SU-DHL-6 (cell line): Measurements from ENCODE around the gene HSPA12B.

Experiments used
- H2AFZ ChIP-seq: fragments of 200-600 bp; sonication (generic); 2 replicates; pipeline ENCODE4 v1.6.1; 2014; ENCODE audit warnings: low read depth, mild to moderate bottlenecking, moderate library complexity, mixed read lengths, antibody characterized with exemption, low read length; ENCODE audit not compliant: severe bottlenecking
- H3F3A ChIP-seq: fragments of 200-600 bp; shearing (Covaris generic); 2 replicates; pipeline ENCODE4 v1.6.0; 2016; ENCODE audit warnings: antibody characterized with exemption, mild to moderate bottlenecking; ENCODE audit not compliant: insufficient read depth
- H3K27ac ChIP-seq: fragments of 200-600 bp; sonication (generic); 2 replicates; pipeline ENCODE4 v1.5.1; 2016; ENCODE audit warnings: low read depth, mild to moderate bottlenecking, low read length, moderate library complexity, mixed read lengths
- H3K27me3 ChIP-seq: fragments of 200-600 bp; sonication (generic), shearing (Covaris generic); 2 replicates; pipeline ENCODE4 v1.6.0; 2014; ENCODE audit warnings: mild to moderate bottlenecking, low read length
- H3K36me3 ChIP-seq: fragments of 200-600 bp; sonication (generic); 2 replicates; pipeline ENCODE4 v1.6.1; 2014; ENCODE audit warnings: mild to moderate bottlenecking, low read length, mixed read lengths
- H3K4me2 ChIP-seq: fragments of 300-600, 200-600 bp; shearing (Covaris generic), sonication (generic); 2 replicates; pipeline ENCODE4 v1.6.0; 2014; ENCODE audit warnings: low read length, low read depth, mild to moderate bottlenecking; ENCODE audit not compliant: poor library complexity, severe bottlenecking
- H3K4me3 ChIP-seq: fragments of 200-600 bp; sonication (generic); 2 replicates; pipeline ENCODE4 v1.5.1; 2014; ENCODE audit warnings: antibody characterized with exemption, low read length, mild to moderate bottlenecking, mixed read lengths; ENCODE audit not compliant: insufficient read depth, poor library complexity, severe bottlenecking
- H3K79me2 ChIP-seq: fragments of 200-600 bp; sonication (generic); 2 replicates; pipeline ENCODE4 v1.6.1; 2014; ENCODE audit warnings: mild to moderate bottlenecking, low read length, moderate library complexity; ENCODE audit not compliant: insufficient read depth
- H3K9ac ChIP-seq: fragments of 200-600 bp; sonication (generic); 2 replicates; pipeline ENCODE4 v1.7.0; 2014; ENCODE audit warnings: mild to moderate bottlenecking, low read length
- H3K9me2 ChIP-seq: fragments of 200-600 bp; sonication (generic); replicated peaks from 2 replicates; pipeline ENCODE4 v1.6.1; 2014; ENCODE audit warnings: low read length; ENCODE audit not compliant: insufficient read depth
- H3K9me3 ChIP-seq: fragments of 200-600 bp; sonication (generic); 2 replicates; pipeline ENCODE4 v1.6.1; 2014; ENCODE audit warnings: low read length, mixed read lengths; ENCODE audit not compliant: insufficient read depth
- H4K20me1 ChIP-seq: fragments of 200-600 bp; sonication (generic); 2 replicates; pipeline ENCODE4 v1.6.1; 2014; ENCODE audit warnings: low read depth, mild to moderate bottlenecking, antibody characterized with exemption, low read length, moderate library complexity, mixed read lengths
- CTCF ChIP-seq: fragments of 200-600 bp; sonication (generic); IDR thresholded peaks from one replicate; pipeline ENCODE4 v1.5.1; 2017; ENCODE audit warnings: antibody characterized with exemption, mild to moderate bottlenecking, low read length, moderate library complexity; ENCODE audit not compliant: insufficient read depth, poor library complexity, severe bottlenecking
- EZH2phosphoT487 ChIP-seq: fragments of 200-600 bp; sonication (generic), shearing (Covaris generic); conservative IDR thresholded peaks from 2 replicates; pipeline ENCODE4 v1.6.1; 2018; ENCODE audit warnings: mild to moderate bottlenecking, antibody characterized with exemption, low read length, moderate library complexity, mixed read lengths

Gene HSPA12B

GRCh38 chr20:3798908-3799248, 66.4 kb downstream of the HSPA12B start:
- H3K79me2 ChIP-seq = peaks cover 12% of the 10 kb centered on the region
- no peak overlapping the region for H3K4me2 ChIP-seq
- TF ChIP-seq CTCF (no peak), EZH2phosphoT487 (no peak)
- no peak overlapping the region for H3K9ac ChIP-seq
- no peaks in the 10 kb centered on the region for H3K27me3 ChIP-seq
- H3K9me3 ChIP-seq = no peaks in the 10 kb centered on the region
- no peaks in the 10 kb centered on the region for H3K36me3 ChIP-seq
- no peak overlapping the region for H3K27ac ChIP-seq
- H2AFZ ChIP-seq = no peak overlapping the region
- H3F3A ChIP-seq = no peaks in the 10 kb centered on the region
- H4K20me1 ChIP-seq = no peaks in the 10 kb centered on the region
- H3K4me3 ChIP-seq = no peak overlapping the region
- no peaks in the 10 kb centered on the region for H3K9me2 ChIP-seq

- Histone ChIP-seq H3K27ac (no peak overlapping the region), H3K9me2 (no peaks in the 10 kb centered on the region), H3K4me3 (no peak overlapping the region), H3K36me3 (no peaks in the 10 kb centered on the region), H3K9ac (no peak overlapping the region), H3K79me2 (peaks cover 12% of the 10 kb centered on the region), H3F3A (no peaks in the 10 kb centered on the region), H3K27me3 (no peaks in the 10 kb centered on the region), H3K9me3 (no peaks in the 10 kb centered on the region), H3K4me2 (no peak overlapping the region), H4K20me1 (no peaks in the 10 kb centered on the region), H2AFZ (no peak overlapping the region)
- no peak for TF ChIP-seq EZH2phosphoT487
- no peak for TF ChIP-seq CTCF
Observed at GRCh38 chr20:3800256-3800877, 67.9 kb downstream of the HSPA12B start.

GRCh38 chr20:3800878-3801260, 68.4 kb downstream of the HSPA12B start:
- H3K4me3 ChIP-seq = no peak overlapping the region
- TF ChIP-seq CTCF = no peak
- TF ChIP-seq EZH2phosphoT487 = no peak
- no peaks in the 10 kb centered on the region for H4K20me1 ChIP-seq
- H3K9me3 ChIP-seq = no peaks in the 10 kb centered on the region
- H3F3A ChIP-seq = no peaks in the 10 kb centered on the region
- H3K27me3 ChIP-seq = no peaks in the 10 kb centered on the region
- peaks cover 12% of the 10 kb centered on the region for H3K79me2 ChIP-seq
- no peak overlapping the region for H3K9ac ChIP-seq
- H3K27ac ChIP-seq = no peak overlapping the region
- H3K36me3 ChIP-seq = no peaks in the 10 kb centered on the region
- no peak overlapping the region for H2AFZ ChIP-seq
- no peak overlapping the region for H3K4me2 ChIP-seq
- H3K9me2 ChIP-seq = no peaks in the 10 kb centered on the region
